Ramos (cell line): ENCODE measurements around the gene RAP1GAP.

Experiments
- in situ Hi-C: fragments of 300-500 bp; cut with MboI; formaldehyde crosslinking; loops from one replicate; pipeline ENCODE4 v1.14.3; 2022; ENCODE audit warnings: low sequenced_read_pairs; ENCODE audit not compliant: unreplicated experiment

RAP1GAP gene

GRCh38 chr1:21598417-21598816 lies 70.7 kb downstream of the RAP1GAP start:
- in situ Hi-C loops: no loop called here

- in situ Hi-C loops: no loop called here
These were observed 71.4 kb downstream of the RAP1GAP start for GRCh38 chr1:21597753-21598152.

DNA sequence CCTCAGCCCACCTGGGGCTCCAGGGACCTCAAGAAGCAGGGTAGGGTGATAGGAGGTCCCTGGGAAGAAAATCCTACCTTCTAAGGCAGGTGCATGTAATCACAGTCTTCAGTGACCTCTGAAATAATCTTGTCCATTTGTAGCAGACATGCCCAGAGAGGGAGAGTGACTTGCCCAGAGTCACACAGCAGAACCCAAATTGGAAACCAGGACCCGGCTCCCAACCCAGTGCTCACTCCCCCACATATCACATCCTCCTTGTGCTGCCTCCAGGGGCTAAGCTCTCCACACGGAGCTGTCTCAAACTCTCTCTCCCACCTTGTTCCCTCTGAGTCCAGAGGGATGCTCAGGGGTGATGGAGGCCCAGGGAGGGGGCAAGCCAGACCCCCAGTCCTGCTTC lies 72.5 kb downstream of the RAP1GAP start:
- in situ Hi-C loops: no loop called here

DNA sequence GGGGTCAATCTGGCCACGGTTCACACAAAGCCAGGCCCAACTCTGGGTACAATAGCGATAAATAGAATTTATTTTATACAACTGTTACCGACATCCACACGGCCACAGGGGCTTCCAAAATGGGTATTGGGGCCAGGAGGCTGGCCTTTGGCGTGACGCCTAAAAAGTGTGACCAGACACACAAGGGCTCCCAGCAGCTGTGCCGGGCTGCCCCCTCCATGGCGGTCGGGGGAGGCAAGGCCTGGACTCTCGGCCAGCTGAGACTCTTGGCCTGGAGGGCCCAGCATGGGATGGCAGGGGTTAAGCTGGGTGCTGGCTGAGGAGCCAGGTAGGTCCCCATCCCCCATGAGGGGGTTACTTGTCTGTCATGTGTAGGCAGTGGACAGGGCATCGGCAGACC lies 73.0 kb downstream of the RAP1GAP start:
- in situ Hi-C loops: no loop called here

- in situ Hi-C loops: no loop called here
These were observed 73.9 kb downstream of the RAP1GAP start for GRCh38 chr1:21594935-21595897.

DNA sequence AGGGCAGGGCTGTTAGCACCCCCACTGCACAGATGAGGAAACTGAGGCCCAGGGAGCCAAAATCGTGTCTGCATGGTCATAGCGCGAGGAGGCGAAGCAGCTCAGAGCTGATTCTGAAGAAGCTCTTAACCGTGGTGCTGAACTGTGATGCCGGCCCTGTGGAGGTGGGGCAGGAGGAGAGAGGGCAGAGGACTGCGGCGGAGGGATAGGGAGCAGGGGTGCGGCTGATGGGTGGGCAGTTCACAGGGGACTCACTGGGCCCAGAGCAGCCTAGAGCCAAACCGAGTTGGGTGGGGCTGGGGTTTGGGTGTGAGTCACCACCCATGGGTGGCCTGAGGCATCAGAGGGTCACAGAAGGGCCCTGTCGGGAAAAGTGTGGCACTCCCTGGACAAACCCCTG lies 74.7 kb downstream of the RAP1GAP start:
- in situ Hi-C loops: no loop called here

GRCh38 chr1:21593231-21593630 lies 75.9 kb downstream of the RAP1GAP start:
- in situ Hi-C loops: no loop called here

DNA sequence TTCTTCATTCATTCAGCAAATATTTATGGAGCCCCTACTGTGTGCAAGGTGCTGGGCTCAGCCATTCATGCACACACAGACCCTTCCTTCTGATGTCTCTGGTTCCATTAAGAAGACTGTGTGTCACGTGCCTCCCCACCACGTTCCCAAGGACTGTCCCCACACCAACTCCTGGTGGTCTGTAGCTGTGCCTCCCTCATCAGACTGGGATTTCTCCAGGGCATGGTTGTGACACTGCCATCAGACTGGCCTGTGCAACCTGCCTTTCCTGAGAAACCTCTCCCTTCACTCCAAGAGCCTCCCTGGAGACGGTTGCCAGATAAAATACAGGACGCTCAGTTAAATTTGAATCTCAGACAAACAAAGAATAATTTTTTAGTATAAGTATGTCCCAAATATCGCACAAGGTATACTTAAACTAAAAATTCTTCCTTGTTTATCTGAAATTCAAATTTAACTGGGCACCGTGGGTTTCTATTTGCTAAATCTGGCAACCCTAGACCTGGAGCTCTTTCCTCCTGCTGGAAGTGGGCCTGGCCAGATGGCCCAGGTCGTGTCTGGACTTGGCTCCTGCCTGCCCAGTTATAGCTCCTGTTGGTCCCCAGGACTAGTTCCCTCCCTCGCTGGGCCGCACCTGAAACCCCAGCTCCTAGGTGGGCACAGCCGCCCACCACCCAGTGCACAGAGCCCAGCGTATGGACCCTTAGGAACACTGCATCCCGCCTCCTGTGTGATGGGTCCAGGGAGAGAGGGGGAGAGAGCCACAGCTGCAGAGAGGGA lies 76.9 kb downstream of the RAP1GAP start:
- in situ Hi-C loops: no loop called here

DNA sequence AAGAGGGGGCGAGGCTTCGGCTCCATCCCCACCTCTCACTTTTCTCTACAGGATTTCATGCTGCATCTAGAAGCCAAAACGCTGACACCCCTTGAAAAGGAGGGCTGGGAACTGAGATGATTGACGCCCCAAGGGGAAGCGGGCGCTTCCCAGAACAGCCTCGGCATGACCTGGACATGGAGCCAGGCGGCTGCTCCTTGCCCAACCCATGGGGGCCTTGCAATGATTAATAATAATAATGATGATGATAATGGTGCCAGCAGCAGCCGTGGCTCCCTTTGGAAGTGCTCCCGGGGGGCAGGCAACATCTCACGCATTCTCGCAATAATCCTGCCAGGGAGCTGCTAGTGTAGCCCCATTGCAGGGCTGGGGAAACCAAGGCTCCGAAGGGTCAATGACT lies 78.2 kb downstream of the RAP1GAP start:
- in situ Hi-C loops: no loop called here

- in situ Hi-C loops: no loop called here
These were observed 78.9 kb downstream of the RAP1GAP start for GRCh38 chr1:21590126-21590880.

- in situ Hi-C loops: no loop called here
These were observed 79.5 kb downstream of the RAP1GAP start for GRCh38 chr1:21589618-21590017.

DNA sequence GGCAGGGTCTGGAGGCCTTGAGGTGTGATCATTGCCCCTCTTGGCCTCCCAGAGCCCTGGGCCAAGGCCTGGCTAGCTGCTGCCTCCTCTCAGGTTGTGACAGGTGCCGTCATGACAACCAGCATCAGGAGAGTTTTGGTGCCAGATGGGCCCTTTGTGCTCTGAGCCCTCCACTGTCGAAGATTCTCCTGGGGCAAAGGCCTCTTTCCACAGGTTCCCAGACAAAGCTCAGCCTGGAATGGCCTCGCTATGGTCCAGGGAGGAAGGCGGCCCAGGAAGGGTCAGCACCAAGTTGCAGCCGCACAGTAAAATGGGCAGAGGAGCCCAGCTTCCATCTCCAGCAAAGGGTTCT lies 81.6 kb downstream of the RAP1GAP start:
- in situ Hi-C loops: no loop called here

GRCh38 chr1:21586846-21587601 lies 82.1 kb downstream of the RAP1GAP start:
- in situ Hi-C loops: no loop called here

DNA sequence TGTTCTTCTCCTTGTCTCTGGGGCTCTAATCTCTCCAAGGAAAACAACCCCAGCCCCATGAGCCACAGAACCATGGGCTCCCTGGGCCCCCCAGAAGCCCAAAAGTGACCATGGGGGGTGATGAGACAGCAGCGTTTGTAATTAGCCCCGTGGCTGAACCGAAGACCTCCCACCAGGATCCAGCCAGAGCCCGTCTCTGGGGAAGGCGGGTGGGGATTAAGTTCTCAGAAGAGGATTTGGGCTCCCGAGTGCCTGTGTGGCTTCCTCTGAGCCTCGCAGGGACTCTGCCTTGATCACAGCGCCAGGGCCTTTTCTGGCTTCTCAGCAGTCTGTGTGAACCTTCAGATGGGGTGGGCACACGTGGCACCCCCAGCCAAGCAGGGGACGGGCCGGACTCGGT lies 82.9 kb downstream of the RAP1GAP start:
- in situ Hi-C loops: no loop called here

GRCh38 chr1:21585037-21585436 lies 84.1 kb downstream of the RAP1GAP start:
- in situ Hi-C loops: no loop called here

- in situ Hi-C loops: no loop called here
These were observed 85.1 kb downstream of the RAP1GAP start for GRCh38 chr1:21584096-21584495.

- in situ Hi-C loops: no loop called here
These were observed 89.4 kb downstream of the RAP1GAP start for GRCh38 chr1:21579791-21580190.

DNA sequence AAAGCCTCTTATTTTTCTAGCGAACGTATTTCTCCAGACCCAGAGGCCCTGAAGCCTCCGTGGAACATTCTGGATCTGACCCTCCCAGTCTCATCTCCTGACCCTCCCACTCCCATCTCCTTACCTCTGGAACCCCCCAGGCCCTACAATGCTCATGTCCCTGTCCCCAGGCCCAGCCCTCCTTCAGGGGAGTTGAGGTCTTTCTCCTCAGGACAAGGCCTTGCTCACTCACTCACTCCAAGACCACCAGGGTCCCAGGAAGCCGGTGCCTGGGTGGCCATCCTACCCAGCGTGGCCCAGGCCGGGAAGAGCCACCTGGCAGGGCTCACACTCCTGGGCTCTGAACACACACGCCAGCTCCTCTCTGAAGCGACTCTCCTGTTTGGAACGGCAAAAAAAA lies 91.2 kb downstream of the RAP1GAP start:
- in situ Hi-C loops: no loop called here

DNA sequence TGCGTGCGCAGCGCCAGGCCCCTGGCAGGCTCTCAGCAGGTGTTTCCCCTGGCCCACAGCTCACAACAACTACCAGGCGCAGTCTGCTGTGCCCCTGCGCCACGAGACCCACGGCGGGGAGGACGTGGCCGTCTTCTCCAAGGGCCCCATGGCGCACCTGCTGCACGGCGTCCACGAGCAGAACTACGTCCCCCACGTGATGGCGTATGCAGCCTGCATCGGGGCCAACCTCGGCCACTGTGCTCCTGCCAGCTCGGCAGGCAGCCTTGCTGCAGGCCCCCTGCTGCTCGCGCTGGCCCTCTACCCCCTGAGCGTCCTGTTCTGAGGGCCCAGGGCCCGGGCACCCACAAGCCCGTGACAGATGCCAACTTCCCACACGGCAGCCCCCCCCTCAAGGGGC lies 91.8 kb downstream of the RAP1GAP start:
- in situ Hi-C loops: no loop called here

- in situ Hi-C loops: no loop called here
These were observed 92.4 kb downstream of the RAP1GAP start for GRCh38 chr1:21576798-21577187.
